T-helper 2 cell treated with Interferon-gamma antibody and Interleukin-4, amounts not matched to agents 5 μg/mL and 100 μg/mL, for 36 hours (primary cell): ENCODE measurements around the gene C4B.

Experiments used
- DNase-seq: peaks from one replicate; pipeline ENCODE4 v3.0.0; 2021; ENCODE audit warnings: low spot score
- H3K27ac Mint-ChIP-seq: one replicate; pipeline ENCODE4 v1.8.0; 2021; ENCODE audit warnings: mild to moderate bottlenecking, mixed read lengths
- H3K27me3 Mint-ChIP-seq: one replicate; pipeline ENCODE4 v1.8.0; 2021; ENCODE audit warnings: low read depth, mixed read lengths
- H3K36me3 Mint-ChIP-seq: one replicate; pipeline ENCODE4 v1.8.0; 2021; ENCODE audit warnings: low read depth, mixed read lengths
- H3K4me1 Mint-ChIP-seq: one replicate; pipeline ENCODE4 v1.8.0; 2021; ENCODE audit warnings: low read depth, mixed read lengths
- H3K4me3 Mint-ChIP-seq: one replicate; pipeline ENCODE4 v1.8.0; 2022; ENCODE audit warnings: mild to moderate bottlenecking, moderate library complexity, mixed read lengths
- H3K9me3 Mint-ChIP-seq: one replicate; pipeline ENCODE4 v1.8.0; 2021; ENCODE audit warnings: mixed read lengths

C4B gene

GRCh38 chr6:32083812-32084768 lies 69.5 kb downstream of the C4B start:
- H3K27me3 Mint-ChIP-seq: peaks cover 32% of the 10 kb centered on the region
- DNase-seq: no peak
- H3K9me3 Mint-ChIP-seq: no peaks in the 10 kb centered on the region
- H3K4me3 Mint-ChIP-seq: no peak overlapping the region
- peaks cover 7% of the 10 kb centered on the region for H3K4me1 Mint-ChIP-seq
- H3K36me3 Mint-ChIP-seq: no peaks in the 10 kb centered on the region
- no peak overlapping the region for H3K27ac Mint-ChIP-seq

- no peak overlapping the region for H3K4me3 Mint-ChIP-seq
- H3K9me3 Mint-ChIP-seq: no peaks in the 10 kb centered on the region
- no peak for DNase-seq
- H3K27me3 Mint-ChIP-seq: peaks cover 39% of the 10 kb centered on the region
- no peak overlapping the region for H3K27ac Mint-ChIP-seq
- H3K4me1 Mint-ChIP-seq: peaks cover 7% of the 10 kb centered on the region
- no peaks in the 10 kb centered on the region for H3K36me3 Mint-ChIP-seq
Observed at GRCh38 chr6:32084780-32085179, 70.2 kb downstream of the C4B start.
